Skeletal muscle cell (primary cell): ENCODE results near the gene C12orf76.
"Not testable (repeated sequence)": the region's sequence is repeated elsewhere in the genome, so short reads cannot be mapped to it uniquely, and the experiment has no call there.

Source experiments
- DNase-seq: peaks from one replicate; pipeline ENCODE4 v3.0.0-alpha.2; 2010; ENCODE audit warnings: low read depth
- H3K4me3 ChIP-seq: 2 replicates; pipeline ENCODE4 v1.5.1; 2011; ENCODE audit warnings: low read depth, mild to moderate bottlenecking, control low read depth, low read length, moderate library complexity

C12orf76 gene

DNA sequence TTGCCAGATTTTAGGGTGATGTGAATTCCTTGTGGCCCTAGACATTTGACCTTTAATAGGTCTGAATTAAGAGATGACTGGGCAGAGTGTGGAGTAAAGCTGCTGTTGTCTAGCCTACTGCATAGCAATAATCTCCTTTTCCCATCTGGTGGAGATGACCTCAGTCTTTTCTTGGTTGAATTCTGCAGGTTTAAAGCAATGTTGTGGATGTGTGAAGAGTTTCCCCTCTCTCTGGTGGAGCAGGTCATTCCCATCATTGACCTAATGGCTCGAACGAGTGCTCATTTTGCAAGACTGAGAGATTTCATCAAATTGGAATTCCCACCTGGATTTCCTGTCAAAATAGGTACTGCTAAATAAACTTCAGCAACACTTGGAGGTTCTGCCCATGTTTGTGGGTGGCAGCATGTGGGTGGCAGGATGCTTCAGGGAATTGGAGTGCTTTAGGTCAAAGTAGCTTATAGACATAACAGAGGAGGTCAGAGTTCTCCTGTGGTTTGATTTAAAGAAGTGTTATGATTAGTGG, 19.0 kb downstream of the C12orf76 start:
- H3K4me3 ChIP-seq: no peak overlapping the region
- no peak for DNase-seq

DNA sequence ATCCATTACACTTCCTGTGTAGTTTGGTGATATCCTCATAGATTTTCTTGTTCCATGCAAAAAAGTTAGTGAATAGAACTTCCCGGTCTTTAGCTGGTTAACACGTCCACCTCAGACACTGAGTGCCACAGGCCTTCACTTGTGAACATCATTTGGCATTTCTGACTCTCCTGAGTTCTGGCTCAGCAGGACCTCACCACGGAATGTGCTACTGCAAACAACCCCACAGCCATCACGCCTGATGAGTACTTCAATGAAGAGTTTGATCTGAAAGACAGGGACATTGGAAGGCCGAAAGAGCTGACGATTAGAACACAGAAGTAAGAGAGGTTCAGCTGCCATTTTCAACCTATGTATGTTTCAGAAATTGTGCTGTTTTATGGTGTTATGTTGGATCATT, 20.0 kb downstream of the C12orf76 start:
- H3K4me3 ChIP-seq: no peak overlapping the region
- no peak for DNase-seq

DNA sequence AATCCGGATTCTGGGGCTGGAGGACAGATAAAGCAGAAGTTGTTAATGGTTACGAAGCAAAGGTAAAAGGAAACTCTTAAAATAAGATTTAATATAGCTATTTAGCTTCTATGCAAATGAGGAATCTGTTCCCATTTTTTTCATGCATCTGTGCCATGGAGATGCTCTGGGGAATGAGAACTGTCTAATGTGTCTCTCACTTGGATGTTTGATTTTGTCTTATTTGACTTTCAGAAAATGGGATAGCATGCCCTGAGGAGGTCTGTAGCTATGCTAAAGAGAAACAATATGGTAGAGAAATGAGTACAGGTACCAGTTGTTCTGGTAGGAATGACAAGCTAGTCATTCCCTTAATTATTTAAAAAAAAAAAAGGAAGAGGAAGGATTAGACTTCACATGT, 24.3 kb downstream of the C12orf76 start:
- DNase-seq: no peak

DNA sequence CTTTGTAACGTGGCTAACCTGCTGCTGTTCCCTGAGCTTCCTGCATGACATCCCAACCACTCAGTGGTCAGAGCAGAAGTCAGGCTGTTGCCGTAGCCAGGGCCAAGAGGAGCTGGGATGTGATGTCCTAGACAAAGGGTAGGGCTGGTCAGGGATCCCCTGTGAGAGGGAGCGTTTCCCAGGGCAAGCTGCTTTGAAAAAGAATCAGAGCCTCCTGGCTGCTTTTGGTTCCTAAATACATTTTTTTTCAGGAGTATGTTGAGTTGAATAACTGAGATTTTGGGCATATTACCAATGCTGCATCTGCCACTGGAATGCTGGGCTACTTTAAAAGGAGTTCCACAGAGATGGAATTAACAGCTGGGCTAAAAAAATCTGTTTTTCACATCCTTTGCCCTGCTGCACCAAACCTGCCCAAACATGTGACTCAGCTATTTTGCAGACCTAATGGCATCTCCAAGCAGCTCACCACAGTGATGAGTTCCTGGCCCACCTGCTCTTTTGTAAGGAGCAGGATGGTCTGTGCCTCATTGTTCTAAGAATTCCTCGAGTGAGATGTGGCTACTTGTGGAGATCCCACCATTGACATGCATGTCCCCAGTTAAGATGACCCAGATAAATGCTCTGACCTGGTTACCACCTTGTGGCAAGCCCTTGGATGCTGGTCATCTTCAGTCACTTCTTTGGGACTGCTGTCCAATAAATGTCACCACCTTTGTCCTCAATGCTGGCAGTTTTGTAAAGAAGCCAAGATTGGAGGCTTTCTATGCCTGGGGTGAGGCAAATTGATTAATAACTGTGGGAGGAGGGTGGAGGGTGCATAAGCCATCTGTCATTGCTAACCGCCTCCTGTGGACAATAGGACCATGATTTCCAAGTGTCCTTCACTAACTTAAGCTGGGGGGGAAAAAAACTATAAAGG, 25.0 kb downstream of the C12orf76 start:
- peak; percentile 53 for DNase-seq
- H3K4me3 ChIP-seq: no peak overlapping the region

More for the DNA sequence above, 24.3 kb downstream of the C12orf76 start:
- no peak overlapping the region for H3K4me3 ChIP-seq

DNA sequence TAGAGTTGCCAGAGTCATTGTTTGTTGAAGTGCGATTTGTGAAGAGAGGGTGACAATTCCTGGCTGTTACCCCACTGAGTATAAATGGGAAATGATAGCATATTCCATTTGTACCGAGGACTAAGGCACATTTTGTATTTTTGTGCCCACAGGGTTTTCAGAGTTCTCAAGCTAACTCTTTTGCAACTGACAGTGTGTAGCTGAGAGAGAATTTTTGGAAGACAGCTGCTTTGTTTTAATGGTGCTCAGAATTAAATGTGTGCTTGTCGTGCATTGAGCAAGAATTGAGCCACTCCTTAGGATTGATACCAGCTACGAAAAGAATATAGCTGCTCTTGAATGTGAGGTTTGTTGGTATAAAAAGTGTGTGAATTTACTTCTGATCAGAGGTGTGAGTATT, 27.4 kb downstream of the C12orf76 start:
- no peak for DNase-seq
- H3K4me3 ChIP-seq: no peak overlapping the region

DNA sequence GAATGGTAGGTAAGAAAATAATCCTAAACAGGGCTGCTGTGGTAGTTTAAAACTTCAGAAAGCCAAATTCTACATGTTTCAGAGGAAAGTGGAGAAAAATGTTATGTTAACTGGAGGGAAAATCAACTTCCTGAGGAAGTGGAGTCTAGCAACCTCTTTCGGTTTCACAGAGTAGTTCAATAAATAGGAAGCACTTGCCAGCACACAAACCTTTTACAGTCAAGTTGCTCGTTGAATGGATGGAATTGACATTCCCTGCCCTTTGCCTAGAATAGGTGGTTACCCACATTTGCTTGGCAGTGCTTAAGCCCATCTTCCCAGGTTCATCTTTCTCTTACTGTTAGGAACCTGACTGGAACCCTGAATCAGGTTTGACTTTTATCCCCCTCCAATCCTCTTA, 33.2 kb downstream of the C12orf76 start:
- H3K4me3 ChIP-seq: no peak overlapping the region

DNA sequence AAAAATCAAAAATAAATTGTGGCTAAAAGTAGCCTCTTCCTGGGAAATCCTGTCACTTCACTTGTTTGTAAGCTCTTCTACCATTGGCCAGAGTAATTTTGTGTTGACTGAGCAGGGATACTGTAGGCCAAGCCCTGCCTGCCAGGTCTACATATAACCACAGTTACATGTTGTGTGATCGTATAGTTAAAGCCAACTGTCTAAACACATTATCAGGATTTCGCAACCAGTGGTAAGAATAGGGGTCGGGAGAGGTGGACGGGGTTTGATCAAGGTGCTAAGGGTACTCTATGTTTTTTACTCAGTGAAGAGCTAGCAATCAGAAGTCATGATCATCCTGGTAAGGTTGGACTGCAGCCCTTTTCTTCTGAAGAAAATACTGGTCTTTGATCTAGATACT, 35.7 kb downstream of the C12orf76 start:
- H3K4me3 ChIP-seq: no peak overlapping the region
- no peak for DNase-seq

More for the DNA sequence above, 33.2 kb downstream of the C12orf76 start:
- DNase-seq: no peak

DNA sequence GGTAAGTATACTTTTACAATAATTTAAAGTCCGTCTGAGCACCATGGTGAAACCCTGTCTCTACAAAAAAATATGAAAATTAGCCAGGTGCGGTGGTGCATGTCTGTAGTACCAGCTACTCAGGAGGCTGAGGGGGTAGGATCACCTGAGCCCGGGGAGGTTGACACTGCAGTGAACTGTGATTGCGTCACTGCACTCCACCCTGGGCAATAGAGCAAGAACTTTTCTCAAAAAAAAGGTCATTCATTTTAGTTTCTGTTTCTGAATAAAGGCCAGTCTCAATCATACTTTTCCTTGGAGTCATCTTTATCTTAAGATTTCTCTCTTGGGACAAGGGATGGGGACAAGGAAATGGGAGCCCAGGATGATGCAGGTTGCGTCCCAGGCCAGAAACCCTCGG, 36.2 kb downstream of the C12orf76 start:
- no peak overlapping the region for H3K4me3 ChIP-seq
- no peak for DNase-seq

DNA sequence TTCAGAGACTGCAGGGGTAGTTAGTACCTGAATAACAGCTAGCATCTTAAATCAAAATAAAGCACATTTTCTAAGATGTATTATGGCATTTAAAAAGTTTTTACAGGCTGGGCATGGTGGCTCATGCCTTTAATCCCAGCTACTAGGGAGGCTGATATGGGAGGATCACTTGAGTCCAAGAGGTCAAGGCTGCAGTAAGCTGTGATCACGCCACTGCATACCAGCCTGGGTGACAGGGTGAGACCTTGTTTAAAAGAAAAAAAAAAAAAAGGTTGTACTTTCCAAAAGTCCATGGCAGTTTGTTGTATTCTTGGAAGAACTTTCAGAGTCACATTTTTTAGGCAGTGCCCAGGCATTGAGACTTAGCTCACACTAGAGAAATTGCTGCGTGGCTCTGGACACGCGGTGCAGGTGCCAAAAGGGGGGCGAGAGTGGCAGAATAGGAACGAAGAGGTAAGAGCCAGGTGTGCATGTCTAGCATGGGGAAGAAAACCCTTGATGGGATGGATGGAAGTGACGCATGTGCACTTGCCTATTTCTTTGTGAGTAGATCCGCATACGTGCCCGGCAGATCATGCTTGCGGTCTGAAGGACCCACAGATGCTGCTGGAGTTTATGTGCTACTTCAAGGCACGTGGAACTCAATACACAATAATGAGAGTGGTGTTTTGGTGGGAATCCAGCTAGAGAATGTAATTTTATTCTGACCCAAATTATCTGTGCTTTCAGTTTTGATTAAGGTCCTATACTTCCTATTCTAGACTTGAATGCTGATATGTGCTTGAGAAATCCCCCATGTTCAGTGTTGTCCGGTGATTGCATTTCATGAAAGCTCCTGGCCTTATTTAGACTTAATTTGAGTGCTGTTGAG, 37.2 kb downstream of the C12orf76 start:
- H3K4me3 ChIP-seq: no peak overlapping the region

DNA sequence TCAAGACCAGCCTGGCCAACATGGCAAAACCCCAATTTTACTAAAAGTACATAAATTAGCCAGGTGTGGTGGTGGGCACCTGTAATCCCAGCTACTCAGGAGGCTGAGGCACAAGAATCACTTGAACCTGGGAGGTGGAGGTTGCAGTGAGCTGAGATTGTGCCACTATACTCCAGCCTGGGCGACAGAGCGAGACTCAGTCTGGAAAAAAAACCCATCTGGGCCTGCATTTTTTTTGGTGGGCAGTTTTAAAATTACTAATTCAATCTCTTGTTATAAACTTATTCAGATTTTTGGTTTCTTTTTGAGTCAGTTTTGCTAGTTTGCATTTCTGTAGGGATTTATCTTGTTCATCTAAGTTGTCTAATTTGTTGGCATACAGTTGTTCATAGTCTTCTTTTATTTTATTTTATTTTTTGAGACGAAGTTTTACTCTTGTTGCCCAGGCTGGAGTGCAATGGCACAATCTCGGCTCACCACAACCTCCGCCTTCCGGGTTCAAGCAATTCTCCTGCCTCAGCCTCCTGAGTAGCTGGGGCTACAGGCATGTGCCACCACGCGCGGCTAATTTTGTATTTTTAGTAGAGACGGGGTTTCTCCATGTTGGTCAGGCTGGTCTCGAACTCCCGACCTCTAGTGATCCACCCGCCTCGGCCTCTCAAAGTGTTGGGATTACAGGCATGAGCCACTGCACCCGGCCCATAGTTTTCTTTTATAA, 39.5 kb downstream of the C12orf76 start:
- DNase-seq: not testable (repeated sequence)

More for the DNA sequence above, 37.2 kb downstream of the C12orf76 start:
- DNase-seq: no peak

DNA sequence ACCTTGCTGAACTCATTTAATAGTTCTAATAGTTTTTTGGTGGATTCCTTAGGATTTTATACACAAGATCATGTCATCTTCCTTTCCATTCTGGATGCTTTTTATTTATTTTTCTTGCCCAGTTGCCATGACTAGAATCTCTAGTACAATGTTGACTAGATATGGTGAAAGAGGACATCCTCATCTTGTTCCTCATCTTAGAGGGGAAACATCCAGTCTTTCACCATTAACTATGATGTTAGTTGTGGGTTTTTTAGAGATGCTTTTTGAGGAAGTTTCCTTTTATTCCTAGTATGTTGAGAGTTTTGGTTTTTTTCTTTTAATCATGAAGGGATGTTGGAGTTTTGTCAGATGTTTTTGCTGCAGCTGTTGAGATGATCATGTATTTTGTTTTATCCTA, 40.4 kb downstream of the C12orf76 start:
- DNase-seq: no peak
- no peak overlapping the region for H3K4me3 ChIP-seq

More for the DNA sequence above, 39.5 kb downstream of the C12orf76 start:
- not testable (repeated sequence) for H3K4me3 ChIP-seq

DNA sequence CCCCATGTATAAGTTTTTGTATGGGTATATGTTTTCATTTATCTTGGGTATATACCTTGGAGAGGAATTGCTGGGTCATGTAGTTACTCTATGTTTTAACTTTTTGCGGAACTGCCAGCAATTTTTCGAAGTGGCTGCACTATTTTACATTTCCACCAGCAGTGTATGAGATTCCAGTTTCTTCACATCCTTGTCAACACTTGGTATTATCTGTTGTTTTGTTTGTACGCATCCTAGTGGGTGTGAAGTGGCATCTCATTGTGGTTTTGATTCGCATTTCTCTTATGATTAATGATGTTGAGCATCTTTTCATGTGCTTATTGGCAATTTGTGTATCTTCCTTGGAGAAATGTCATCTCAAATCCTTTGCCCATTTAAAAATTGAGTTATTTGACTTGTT, 42.2 kb downstream of the C12orf76 start:
- no peak for DNase-seq
- H3K4me3 ChIP-seq: no peak overlapping the region

DNA sequence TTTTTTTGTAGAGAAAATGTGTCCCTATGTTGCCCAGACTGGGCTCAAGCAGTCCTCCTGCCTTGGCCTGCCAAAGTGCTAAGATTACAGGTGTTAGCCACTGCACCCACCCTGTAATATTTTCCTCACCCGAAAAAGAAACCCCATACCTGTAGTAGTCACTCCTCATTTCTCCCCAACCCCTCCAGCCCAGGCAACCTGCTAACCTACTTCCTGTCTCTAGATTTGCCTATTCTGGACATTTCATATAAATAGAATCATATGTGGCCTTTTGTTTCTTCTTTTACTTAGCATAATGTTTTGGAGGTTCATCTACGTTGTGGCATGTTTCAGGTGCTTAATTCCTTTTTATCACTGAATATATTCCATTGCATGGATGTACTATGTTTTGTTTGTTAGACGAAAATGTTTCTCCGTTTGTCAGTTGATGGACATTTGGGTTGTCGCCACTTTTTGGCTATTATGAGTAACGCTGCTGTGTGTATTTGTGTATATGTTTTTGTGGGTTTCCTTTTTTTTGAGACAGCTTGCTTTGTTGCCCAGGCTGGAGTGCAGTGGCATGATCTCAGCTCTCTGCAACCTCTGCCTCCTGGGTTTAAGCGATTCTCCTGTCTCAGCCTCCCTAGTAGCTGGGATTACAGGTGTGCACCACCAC, 42.9 kb downstream of the C12orf76 start:
- no peak for DNase-seq
- no peak overlapping the region for H3K4me3 ChIP-seq

DNA sequence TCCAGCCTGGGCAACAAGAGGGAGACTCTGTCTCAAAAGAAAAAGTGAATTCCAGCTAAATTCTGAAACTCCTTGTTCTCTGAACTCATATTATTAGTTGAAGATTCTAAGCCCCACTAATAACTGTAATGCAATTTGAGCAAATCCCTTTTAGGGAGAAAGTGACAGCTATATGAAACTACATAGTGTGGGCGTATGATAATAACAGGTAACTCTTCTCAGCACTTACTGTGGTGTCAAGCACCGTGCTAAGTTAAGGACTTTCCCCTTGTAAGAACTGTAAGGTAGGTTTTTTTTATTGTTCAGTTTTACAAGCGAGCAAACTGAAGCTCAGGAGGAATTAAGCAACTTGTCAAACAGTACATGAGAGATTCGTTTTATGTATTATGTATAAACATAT, 43.7 kb downstream of the C12orf76 start:
- no peak for DNase-seq
- H3K4me3 ChIP-seq: no peak overlapping the region

DNA sequence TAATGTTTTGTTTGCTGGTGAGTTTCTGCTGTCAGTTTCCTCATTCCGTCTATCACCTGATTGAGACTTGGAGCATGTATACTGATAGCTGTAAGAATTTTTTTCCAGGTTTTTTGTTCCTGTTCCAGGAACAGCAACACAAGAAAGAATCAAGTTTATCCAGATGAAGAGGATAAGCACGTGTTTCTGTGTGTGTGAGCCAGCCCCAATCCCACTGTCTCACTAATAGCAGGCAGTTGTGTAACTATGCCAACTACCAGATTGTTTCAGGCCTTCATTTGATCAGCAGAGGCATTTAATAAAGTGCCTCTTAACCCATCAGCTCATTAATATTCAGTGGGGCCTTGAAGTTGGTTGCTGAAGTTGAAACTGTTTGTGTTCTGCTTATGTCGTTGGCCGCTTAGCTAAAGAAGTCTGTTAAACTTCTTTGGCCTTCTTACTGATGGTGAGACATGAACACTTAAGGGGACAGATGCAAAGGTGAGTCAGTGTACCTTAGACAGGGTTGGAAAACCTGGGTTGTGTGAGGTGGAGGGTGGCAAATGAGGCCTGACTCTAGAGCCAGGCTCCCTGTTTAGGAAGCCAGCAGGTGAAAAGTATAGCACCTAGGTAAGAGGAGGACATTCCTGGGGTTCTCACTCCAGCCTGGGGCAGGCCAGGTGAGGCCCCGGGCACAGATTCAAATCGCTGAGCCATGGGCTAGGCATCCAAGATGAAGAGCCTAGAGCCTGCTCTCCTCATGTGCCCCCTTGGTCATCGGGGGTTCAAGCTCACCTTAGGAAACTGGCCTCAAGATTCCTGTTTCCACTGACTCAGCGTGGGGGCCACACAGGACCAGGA, 45.4 kb downstream of the C12orf76 start:
- no peak overlapping the region for H3K4me3 ChIP-seq
- DNase-seq: no peak

DNA sequence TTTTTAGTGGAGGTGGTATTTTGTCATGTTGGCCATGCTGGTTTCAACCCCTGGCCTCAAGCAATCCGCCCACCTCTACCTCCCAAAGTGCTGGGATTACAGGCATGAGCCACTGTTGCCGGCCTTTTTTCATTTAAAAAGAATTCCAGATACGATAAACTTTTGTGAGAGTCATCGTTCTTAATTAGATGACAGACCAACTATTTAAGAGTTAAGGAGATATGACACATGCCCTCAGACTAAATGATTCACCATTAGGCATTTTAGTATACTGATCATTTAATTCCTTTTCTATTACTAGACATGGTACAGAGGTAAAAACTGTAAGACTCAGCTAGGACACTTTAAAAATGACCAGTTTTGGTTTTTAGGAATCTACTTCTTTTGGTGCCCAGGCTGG, 46.7 kb downstream of the C12orf76 start:
- DNase-seq: peak; percentile 27
- no peak overlapping the region for H3K4me3 ChIP-seq

DNA sequence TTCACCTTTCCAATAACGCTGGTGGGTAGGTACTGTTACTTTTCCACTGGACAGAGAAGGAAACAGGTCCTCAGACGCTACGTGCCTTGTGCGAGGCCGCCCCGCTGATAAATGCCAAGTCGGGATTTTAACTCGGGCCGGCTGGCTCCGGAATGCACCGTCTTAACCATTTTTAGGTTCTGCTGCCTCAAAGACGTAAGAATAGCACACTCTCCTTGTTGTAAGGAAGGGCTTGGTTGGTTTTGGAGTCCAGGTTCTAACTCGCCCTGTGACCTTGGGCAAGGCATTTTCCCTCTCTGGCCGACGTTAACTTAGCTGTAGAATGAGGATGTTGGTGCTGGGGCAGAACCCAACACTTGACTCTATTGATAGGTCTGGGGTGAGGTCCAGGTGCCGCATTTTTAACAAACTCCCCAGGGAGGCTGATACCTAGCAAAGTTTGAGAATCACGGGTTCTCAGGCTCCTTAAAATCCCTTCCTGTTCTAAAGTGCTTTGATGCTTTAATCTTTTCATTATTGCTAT, 48.3 kb downstream of the C12orf76 start:
- no peak for DNase-seq
- H3K4me3 ChIP-seq: peak overlapping the region; percentile 77

DNA sequence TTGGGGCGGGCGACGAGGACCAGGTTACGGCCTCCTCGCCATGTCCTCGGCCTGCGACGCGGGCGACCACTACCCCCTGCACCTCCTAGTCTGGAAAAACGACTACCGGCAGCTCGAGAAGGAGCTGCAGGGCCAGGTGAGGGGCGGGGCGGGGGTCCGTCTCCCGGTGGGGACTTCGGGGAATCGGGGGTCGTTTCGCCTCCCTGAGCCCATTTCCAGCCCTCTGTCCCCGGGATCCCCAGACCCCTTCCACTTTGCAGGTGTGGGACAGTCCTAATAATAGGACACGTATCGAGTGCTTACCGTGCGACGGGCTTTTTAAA, 48.7 kb downstream of the C12orf76 start:
- peak overlapping the region; percentile 77 for H3K4me3 ChIP-seq
- DNase-seq: no peak
